Neutrophil (primary cell): ENCODE data around the gene FAM227B.
"Not testable (repeated sequence)": the region's sequence is repeated elsewhere in the genome, so short reads cannot be mapped to it uniquely, and the experiment has no call there.

Experiments
- H3K27ac ChIP-seq: fragments of 200-600 bp; sonication (generic); 2 replicates; pipeline ENCODE4 v1.5.1; 2016; ENCODE audit warnings: mild to moderate bottlenecking, moderate library complexity
- H3K27me3 ChIP-seq: fragments of 200-600 bp; sonication (generic); 2 replicates; pipeline ENCODE4 v1.6.0; 2016; ENCODE audit warnings: mild to moderate bottlenecking
- H3K36me3 ChIP-seq: fragments of 200-600 bp; sonication (generic); 2 replicates; pipeline ENCODE4 v1.5.1; 2017
- H3K4me1 ChIP-seq, 2 experiments: fragments of 200-600 bp in 1 of 2; sonication (generic) in 1 of 2; 1 replicate in 1 of 2; 2 replicates in 1 of 2; pipeline versions ENCODE4 v1.5.1 to v1.6.1; 2013 to 2016; ENCODE audit warnings: low read depth in 1 of 2, low read length in 1 of 2, mild to moderate bottlenecking in 1 of 2, moderate library complexity in 1 of 2; ENCODE audit not compliant: control insufficient read depth in 1 of 2, insufficient read depth in 1 of 2
- H3K4me3 ChIP-seq, 2 experiments: fragments of 200-600 bp in 1 of 2; sonication (generic) in 1 of 2; 1 replicate in 1 of 2; 2 replicates in 1 of 2; pipeline ENCODE4 v1.5.1; 2013 to 2016; ENCODE audit warnings: low read depth in 1 of 2, low read length in 1 of 2, mild to moderate bottlenecking in 1 of 2, moderate library complexity in 1 of 2
- H3K9me3 ChIP-seq: fragments of 200-600 bp; sonication (generic); 2 replicates; pipeline ENCODE4 v1.5.1; 2016
- CTCF ChIP-seq: fragments of 200-600 bp; sonication (generic); IDR thresholded peaks from 2 replicates; pipeline ENCODE4 v1.5.1; 2016; ENCODE audit warnings: antibody characterized with exemption

Gene FAM227B

GRCh38 chr15:49573421-49573820 is 47.2 kb downstream of the FAM227B start:
- H3K9me3 ChIP-seq = no peaks in the 10 kb centered on the region
- TF ChIP-seq CTCF = no peak
- no peak overlapping the region for H3K27ac ChIP-seq
- H3K36me3 ChIP-seq = no peaks in the 10 kb centered on the region
- no peaks in the 10 kb centered on the region for H3K4me1 ChIP-seq
- H3K4me3 ChIP-seq = no peak overlapping the region
- H3K27me3 ChIP-seq = no peaks in the 10 kb centered on the region

GRCh38 chr15:49570672-49571071 is 49.9 kb downstream of the FAM227B start:
- no peak for TF ChIP-seq CTCF
- H3K4me1 ChIP-seq = no peaks in the 10 kb centered on the region
- no peak overlapping the region for H3K4me3 ChIP-seq

GRCh38 chr15:49570174-49570573 is 50.4 kb downstream of the FAM227B start:
- Histone ChIP-seq H3K27me3 (no peaks in the 10 kb centered on the region), H3K9me3 (no peaks in the 10 kb centered on the region), H3K4me3 (no peak overlapping the region), H3K36me3 (no peaks in the 10 kb centered on the region), H3K27ac (no peak overlapping the region), H3K4me1 (no peaks in the 10 kb centered on the region)
- no peak for TF ChIP-seq CTCF

More at GRCh38 chr15:49570672-49571071, 49.9 kb downstream of the FAM227B start:
- Histone ChIP-seq H3K36me3 (no peaks in the 10 kb centered on the region), H3K27me3 (no peaks in the 10 kb centered on the region), H3K27ac (no peak overlapping the region), H3K9me3 (no peaks in the 10 kb centered on the region)

GRCh38 chr15:49560045-49560444 is 60.6 kb downstream of the FAM227B start:
- Histone ChIP-seq H3K27ac (no peak overlapping the region), H3K36me3 (no peaks in the 10 kb centered on the region), H3K4me1 (peaks cover 5 to 10% of the 10 kb centered on the region in 2 experiments), H3K4me3 (no peak overlapping the region), H3K27me3 (no peaks in the 10 kb centered on the region), H3K9me3 (peaks cover 3% of the 10 kb centered on the region)
- no peak for TF ChIP-seq CTCF

- peaks cover 5 to 10% of the 10 kb centered on the region in 2 experiments for H3K4me1 ChIP-seq
- TF ChIP-seq CTCF = no peak
- H3K27me3 ChIP-seq = no peaks in the 10 kb centered on the region
- no peaks in the 10 kb centered on the region for H3K36me3 ChIP-seq
- H3K9me3 ChIP-seq = peaks cover 3% of the 10 kb centered on the region
- H3K27ac ChIP-seq = no peak overlapping the region
- H3K4me3 ChIP-seq = no peak overlapping the region
These were observed 61.7 kb downstream of the FAM227B start for GRCh38 chr15:49558929-49559328.

GRCh38 chr15:49556437-49556836 is 64.2 kb downstream of the FAM227B start:
- TF ChIP-seq CTCF = no peak
- Histone ChIP-seq H3K27ac (no peak overlapping the region), H3K27me3 (no peaks in the 10 kb centered on the region), H3K9me3 (peaks cover 3% of the 10 kb centered on the region), H3K4me3 (no peak overlapping the region), H3K4me1 (peaks cover 5 to 10% of the 10 kb centered on the region in 2 experiments), H3K36me3 (no peaks in the 10 kb centered on the region)

- not testable (repeated sequence) for H3K4me3 ChIP-seq, H3K36me3 ChIP-seq, H3K4me1 ChIP-seq, H3K9me3 ChIP-seq, H3K27me3 ChIP-seq, H3K27ac ChIP-seq
These were observed 70.3 kb downstream of the FAM227B start for GRCh38 chr15:49550342-49550741.
